Natural killer cell (primary cell): ENCODE results near the gene DRC7. TPM values are rescaled to one million over a fixed set of nuclear protein-coding genes. Genes with fewer than 3 reads are reported as not detected.

Source experiments
- ATAC-seq, 3 donors: fragments of 150-1000 bp in 2 of 3; fragments of 200-7000 bp in 1 of 3; cut with Tn5 transposase; 1 replicate in 1 of 3; 2 replicates in 2 of 3; pipeline ENCODE4 v1.10.0; 2021; ENCODE audit warnings: mild to moderate bottlenecking in 2 of 3, moderate library complexity in 2 of 3
- DNase-seq, 2 donors: peaks; one replicate each; pipeline versions ENCODE4 v3.0.0 to v3.0.0-alpha.2; 2013 to 2021; ENCODE audit warnings: mixed read lengths in 1 of 2
- H3K27ac ChIP-seq: one replicate; pipeline ENCODE4 v1.5.1; 2013; ENCODE audit warnings: mild to moderate bottlenecking, low read length
- H3K27me3 ChIP-seq: one replicate; pipeline ENCODE4 v1.6.1; 2013; ENCODE audit warnings: low read length; ENCODE audit not compliant: control insufficient read depth, insufficient read depth
- H3K36me3 ChIP-seq: one replicate; pipeline ENCODE4 v1.6.1; 2013; ENCODE audit warnings: low read length; ENCODE audit not compliant: control insufficient read depth, insufficient read depth
- H3K4me1 ChIP-seq: one replicate; pipeline ENCODE4 v1.6.1; 2013; ENCODE audit warnings: low read length; ENCODE audit not compliant: control insufficient read depth, insufficient read depth
- H3K4me3 ChIP-seq: one replicate; pipeline ENCODE4 v1.5.1; 2013; ENCODE audit warnings: low read length
- H3K9me3 ChIP-seq: one replicate; pipeline ENCODE4 v1.6.1; 2013; ENCODE audit warnings: low read length; ENCODE audit not compliant: control insufficient read depth, insufficient read depth
- H3K27ac Mint-ChIP-seq, 2 donors: one replicate each; pipeline ENCODE4 v1.8.0; 2022; ENCODE audit warnings: mild to moderate bottlenecking in 2 of 2, mixed read lengths in 2 of 2, moderate library complexity in 1 of 2
- H3K27me3 Mint-ChIP-seq, 2 donors: one replicate each; pipeline ENCODE4 v1.8.0; 2022; ENCODE audit warnings: low read depth in 2 of 2, mixed read lengths in 2 of 2
- H3K36me3 Mint-ChIP-seq: one replicate; pipeline ENCODE4 v1.8.0; 2022; ENCODE audit warnings: mixed read lengths
- H3K4me1 Mint-ChIP-seq, 2 donors: one replicate each; pipeline ENCODE4 v1.8.0; 2022; ENCODE audit warnings: mixed read lengths in 2 of 2
- H3K4me3 Mint-ChIP-seq: one replicate; pipeline ENCODE4 v1.8.0; 2022; ENCODE audit warnings: mild to moderate bottlenecking, moderate library complexity, mixed read lengths
- H3K9me3 Mint-ChIP-seq, 2 donors: one replicate each; pipeline ENCODE4 v1.8.0; 2022; ENCODE audit warnings: mixed read lengths in 2 of 2
- WGBS: methylation state at CpG from one replicate; pipeline ENCODE4 v1.1.7; 2013; ENCODE audit warnings: missing lambda C conversion rate; ENCODE audit not compliant: insufficient coverage; 5-methylcytosine and 5-hydroxymethylcytosine counted together
- intact Hi-C: fragments of 100-400 bp; cut with micrococcal nuclease; formaldehyde crosslinking; loops from one replicate; pipeline ENCODE4 v1.14.2; 2022
- total RNA-seq, 4 donors: library from RNA; stranded (reverse); fragments of 120-200 nt in 1 of 4; gene quantifications; one replicate each; pipeline versions ENCODE4 v1.2.3 to v1.2.4, GENCODE V29; 2013 to 2022
- TF ChIP-seq, protein P1 (sequence below): fragments of 200-600 bp; IDR thresholded peaks from one replicate; pipeline ENCODE4 v1.8.0; 2022; ENCODE audit warnings: antibody characterized with exemption

DRC7 gene
- total RNA-seq, 3 donors from 2014 or later (not counting 1 experiment from before 2014, with no cell fraction given) = 0.33 TPM; not detected in 2

DNA sequence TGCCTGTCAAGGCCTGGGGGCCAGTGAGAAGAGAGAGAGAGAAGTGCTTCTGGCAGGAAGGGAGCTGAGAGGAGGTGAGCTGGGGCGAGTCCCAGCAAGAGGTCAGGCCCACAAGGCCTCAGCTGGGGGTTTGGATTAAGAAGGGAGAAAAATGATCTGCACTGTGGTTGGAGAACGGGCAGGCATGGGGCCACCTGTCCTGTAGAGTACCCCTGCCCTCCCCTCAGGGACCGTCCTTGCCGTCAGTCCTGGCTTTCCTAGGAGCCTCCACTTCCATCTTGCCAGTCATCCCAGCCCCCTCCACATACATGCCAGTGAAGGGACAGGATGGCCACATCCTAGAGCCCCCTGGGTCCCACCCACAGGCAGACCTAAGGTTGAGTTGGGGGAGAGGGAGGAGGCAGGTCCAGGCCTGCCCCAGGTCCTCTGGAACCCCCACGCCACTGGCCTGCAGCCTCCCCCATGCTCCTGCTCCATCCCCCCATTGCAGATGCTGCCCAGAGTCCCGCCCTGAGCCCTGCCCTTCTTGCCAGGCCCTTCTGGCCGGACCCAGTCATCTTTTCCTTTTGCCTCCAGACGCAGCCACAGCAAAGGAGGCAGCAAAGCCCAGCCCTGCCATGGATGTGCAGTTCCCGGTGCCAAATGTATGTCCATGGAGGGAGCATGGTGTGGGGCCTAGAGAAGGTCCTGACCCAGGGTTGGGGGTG, 59.9 kb downstream of the DRC7 start:
- Histone ChIP-seq H3K9me3 (no peaks in the 10 kb centered on the region), H3K36me3 (peaks cover 19% of the 10 kb centered on the region), H3K4me1 (peaks cover 57% of the 10 kb centered on the region), H3K27ac (no peak overlapping the region), H3K4me3 (no peak overlapping the region), H3K27me3 (no peaks in the 10 kb centered on the region)
- ATAC-seq (no peak), DNase-seq (no peak)
- no peak overlapping the region for H3K27ac Mint-ChIP-seq
- intact Hi-C loops = loop anchor here (5.0 kb wide), 2 partner anchors 48 to 143 kb away; partner anchors contain the start of gene KIFC3
- peaks cover 23 to 25% of the 10 kb centered on the region in 2 donors for H3K4me1 Mint-ChIP-seq
- TF ChIP-seq, protein P1, sequence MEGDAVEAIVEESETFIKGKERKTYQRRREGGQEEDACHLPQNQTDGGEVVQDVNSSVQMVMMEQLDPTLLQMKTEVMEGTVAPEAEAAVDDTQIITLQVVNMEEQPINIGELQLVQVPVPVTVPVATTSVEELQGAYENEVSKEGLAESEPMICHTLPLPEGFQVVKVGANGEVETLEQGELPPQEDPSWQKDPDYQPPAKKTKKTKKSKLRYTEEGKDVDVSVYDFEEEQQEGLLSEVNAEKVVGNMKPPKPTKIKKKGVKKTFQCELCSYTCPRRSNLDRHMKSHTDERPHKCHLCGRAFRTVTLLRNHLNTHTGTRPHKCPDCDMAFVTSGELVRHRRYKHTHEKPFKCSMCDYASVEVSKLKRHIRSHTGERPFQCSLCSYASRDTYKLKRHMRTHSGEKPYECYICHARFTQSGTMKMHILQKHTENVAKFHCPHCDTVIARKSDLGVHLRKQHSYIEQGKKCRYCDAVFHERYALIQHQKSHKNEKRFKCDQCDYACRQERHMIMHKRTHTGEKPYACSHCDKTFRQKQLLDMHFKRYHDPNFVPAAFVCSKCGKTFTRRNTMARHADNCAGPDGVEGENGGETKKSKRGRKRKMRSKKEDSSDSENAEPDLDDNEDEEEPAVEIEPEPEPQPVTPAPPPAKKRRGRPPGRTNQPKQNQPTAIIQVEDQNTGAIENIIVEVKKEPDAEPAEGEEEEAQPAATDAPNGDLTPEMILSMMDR = no peak
- H3K27me3 Mint-ChIP-seq = no peaks in the 10 kb centered on the region
- H3K36me3 Mint-ChIP-seq = no peaks in the 10 kb centered on the region
- no peak overlapping the region for H3K4me3 Mint-ChIP-seq
- H3K9me3 Mint-ChIP-seq = no peaks in the 10 kb centered on the region
- WGBS = 91% methylated on average over 9 of the region's 9 CpGs

- no peaks in the 10 kb centered on the region for H3K27me3 Mint-ChIP-seq
- Histone ChIP-seq H3K9me3 (no peaks in the 10 kb centered on the region), H3K27ac (no peak overlapping the region), H3K4me1 (peaks cover 51% of the 10 kb centered on the region), H3K4me3 (no peak overlapping the region), H3K27me3 (no peaks in the 10 kb centered on the region), H3K36me3 (peaks cover 19% of the 10 kb centered on the region)
- DNase-seq (no peak), ATAC-seq (no peak)
- WGBS = 90% methylated on average over 24 of the region's 24 CpGs
- no peak overlapping the region for H3K4me3 Mint-ChIP-seq
- no peak overlapping the region for H3K27ac Mint-ChIP-seq
- no peaks in the 10 kb centered on the region for H3K36me3 Mint-ChIP-seq
- no peaks in the 10 kb centered on the region for H3K9me3 Mint-ChIP-seq
- intact Hi-C loops = loop anchor here (5.0 kb wide), 2 partner anchors 47 to 142 kb away; partner anchors contain the start of gene KIFC3
- TF ChIP-seq, protein P1 = no peak
- peaks cover 16 to 18% of the 10 kb centered on the region in 2 donors for H3K4me1 Mint-ChIP-seq
Observed at GRCh38 chr16:57755061-57755684, 60.6 kb downstream of the DRC7 start.

DNA sequence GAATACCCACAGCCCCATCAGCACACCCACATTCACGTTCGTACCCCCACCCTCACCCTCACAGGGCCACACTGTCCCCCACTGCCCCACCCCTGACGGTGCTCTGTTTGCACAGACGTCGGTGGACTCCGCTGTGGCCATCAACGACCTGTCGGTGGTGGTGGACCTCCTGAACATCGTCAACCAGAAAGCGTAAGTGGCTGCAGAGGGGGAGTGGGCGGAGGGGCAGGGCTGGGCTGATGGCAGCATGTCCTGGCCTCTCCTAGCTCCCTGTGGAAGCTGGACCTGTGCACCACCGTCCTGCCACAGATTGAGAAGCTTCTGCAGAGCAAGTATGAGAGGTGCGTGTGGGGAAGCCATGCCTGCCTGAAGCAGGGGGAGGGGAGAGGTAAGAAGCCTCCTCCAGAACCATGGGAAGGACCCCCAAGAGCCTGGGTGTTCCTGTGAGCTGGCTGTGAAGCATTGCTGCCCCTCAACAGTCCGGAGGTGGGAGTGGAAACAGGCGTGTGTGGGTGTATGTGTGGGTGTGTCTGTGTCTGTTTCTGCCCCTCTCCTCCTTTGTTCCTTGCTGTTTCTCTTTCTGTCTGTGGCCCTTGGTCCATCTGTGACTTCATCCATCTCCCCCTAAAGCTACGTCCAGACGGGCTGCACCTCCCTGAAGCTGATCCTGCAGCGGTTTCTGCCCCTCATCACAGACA, 61.3 kb downstream of the DRC7 start:
- DNase-seq (no peak), ATAC-seq (no peak)
- H3K27me3 Mint-ChIP-seq = no peaks in the 10 kb centered on the region
- no peak overlapping the region for H3K4me3 ChIP-seq
- no peak overlapping the region for H3K27ac Mint-ChIP-seq
- H3K9me3 Mint-ChIP-seq = no peaks in the 10 kb centered on the region
- H3K4me3 Mint-ChIP-seq = no peak overlapping the region
- no peaks in the 10 kb centered on the region for H3K27me3 ChIP-seq
- intact Hi-C loops = loop anchor here (5.0 kb wide), 2 partner anchors 46 to 141 kb away; partner anchors contain the start of gene KIFC3
- peaks cover 19% of the 10 kb centered on the region for H3K36me3 ChIP-seq
- 94% methylated on average over 18 of the region's 18 CpGs for WGBS
- H3K4me1 Mint-ChIP-seq = peaks cover 9 to 12% of the 10 kb centered on the region in 2 donors
- H3K4me1 ChIP-seq = peaks cover 44% of the 10 kb centered on the region
- H3K27ac ChIP-seq = no peak overlapping the region
- no peaks in the 10 kb centered on the region for H3K9me3 ChIP-seq
- no peaks in the 10 kb centered on the region for H3K36me3 Mint-ChIP-seq
- TF ChIP-seq, protein P1 = no peak
